ENCODE data around the gene KNDC1. TPM values are rescaled to one million over a fixed set of nuclear protein-coding genes. Genes with fewer than 3 reads are reported as not detected.

KNDC1 gene
- total RNA-seq, 4 donors from 2014 or later, result 0.19 to 0.59 (median 0.39) TPM

DNA sequence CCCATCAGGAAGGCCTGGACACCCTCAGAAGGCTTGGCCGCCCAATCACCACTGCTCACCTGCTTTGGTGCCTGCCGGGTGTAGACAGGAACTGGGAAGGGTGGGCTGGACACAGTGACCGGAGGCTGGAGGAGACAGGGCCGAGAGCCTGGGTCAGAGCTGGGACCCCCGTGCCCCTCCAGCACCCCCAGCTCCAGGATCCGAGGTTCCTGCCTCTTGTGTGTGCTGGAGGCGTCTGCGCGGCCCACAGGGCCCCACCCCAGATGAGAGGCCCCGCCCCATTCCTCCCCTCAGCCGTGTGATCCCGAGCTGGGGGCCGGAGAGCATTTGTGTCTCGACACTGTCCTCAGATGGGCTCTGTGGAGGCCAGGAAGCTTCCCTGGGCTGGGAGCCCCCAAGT, 107.3 kb downstream of the KNDC1 start:
- intact Hi-C loops (cut with DNase I; ENCODE audit: low total_unique reads), result no loop called here
- TF ChIP-seq POLR2A (IDR thresholded peaks at IDR 0.05), result no peak
- TF ChIP-seq, protein P1, sequence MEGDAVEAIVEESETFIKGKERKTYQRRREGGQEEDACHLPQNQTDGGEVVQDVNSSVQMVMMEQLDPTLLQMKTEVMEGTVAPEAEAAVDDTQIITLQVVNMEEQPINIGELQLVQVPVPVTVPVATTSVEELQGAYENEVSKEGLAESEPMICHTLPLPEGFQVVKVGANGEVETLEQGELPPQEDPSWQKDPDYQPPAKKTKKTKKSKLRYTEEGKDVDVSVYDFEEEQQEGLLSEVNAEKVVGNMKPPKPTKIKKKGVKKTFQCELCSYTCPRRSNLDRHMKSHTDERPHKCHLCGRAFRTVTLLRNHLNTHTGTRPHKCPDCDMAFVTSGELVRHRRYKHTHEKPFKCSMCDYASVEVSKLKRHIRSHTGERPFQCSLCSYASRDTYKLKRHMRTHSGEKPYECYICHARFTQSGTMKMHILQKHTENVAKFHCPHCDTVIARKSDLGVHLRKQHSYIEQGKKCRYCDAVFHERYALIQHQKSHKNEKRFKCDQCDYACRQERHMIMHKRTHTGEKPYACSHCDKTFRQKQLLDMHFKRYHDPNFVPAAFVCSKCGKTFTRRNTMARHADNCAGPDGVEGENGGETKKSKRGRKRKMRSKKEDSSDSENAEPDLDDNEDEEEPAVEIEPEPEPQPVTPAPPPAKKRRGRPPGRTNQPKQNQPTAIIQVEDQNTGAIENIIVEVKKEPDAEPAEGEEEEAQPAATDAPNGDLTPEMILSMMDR (IDR thresholded peaks at IDR 0.05), result no peak
- no peak overlapping the region for H3K4me3 ChIP-seq (ENCODE audit: low read depth, poor library complexity, severe bottlenecking)
- 73 to 74% methylated on average over 13 to 14 of the region's 14 CpGs for WGBS, 2 donors
- no peak for DNase-seq (ENCODE audit: low spot score in 2 of 2)

DNA sequence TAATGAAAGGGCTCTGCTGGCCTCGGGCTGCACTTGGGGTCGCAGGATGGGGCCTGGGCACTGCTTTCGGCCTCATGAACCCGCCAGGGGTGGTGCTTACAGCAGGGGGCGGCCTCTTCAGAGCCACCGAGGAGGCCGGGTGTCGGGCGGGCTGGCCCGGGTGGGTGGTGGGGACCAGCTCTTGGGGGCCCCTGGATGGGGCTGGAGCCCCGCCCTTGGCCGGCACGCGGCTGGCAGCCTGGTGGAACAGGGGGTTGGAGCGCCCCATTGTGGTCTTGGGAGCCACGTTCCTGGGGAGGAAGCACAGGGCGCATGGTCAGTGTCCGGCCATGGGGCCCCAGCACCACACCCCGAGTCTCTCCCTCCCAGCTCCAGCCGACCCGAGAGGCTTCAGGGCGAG, 107.8 kb downstream of the KNDC1 start:
- no peak for DNase-seq (ENCODE audit: low spot score in 2 of 2)
- intact Hi-C loops (cut with DNase I; ENCODE audit: low total_unique reads), result no loop called here

DNA sequence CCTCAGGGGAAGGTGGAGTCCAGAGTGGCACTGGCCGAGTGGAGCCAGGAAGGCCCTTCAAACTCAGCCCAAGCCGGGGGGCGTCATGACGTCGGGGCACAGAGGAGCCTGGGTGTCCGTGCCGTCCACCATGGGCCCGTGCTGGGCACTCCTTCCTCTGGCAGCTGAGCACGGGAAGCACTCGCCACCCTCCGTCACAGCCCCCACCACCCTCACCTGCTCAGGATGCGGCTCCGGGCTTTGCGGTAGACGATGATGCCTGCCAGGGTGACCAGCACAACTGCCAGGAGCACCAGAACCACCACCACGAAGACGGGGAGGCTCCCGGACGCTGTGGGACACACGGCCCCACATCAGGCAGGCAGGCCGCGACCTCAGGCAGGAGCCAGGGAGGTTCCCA, 108.5 kb downstream of the KNDC1 start:
- 84 to 93% methylated on average over 11 of the region's 22 CpGs for WGBS, 2 donors
- intact Hi-C loops (cut with DNase I; ENCODE audit: low total_unique reads), result no loop called here
- no peak overlapping the region for H3K4me3 ChIP-seq (ENCODE audit: low read depth, poor library complexity, severe bottlenecking)
- TF ChIP-seq, protein P1 (IDR thresholded peaks at IDR 0.05), result no peak
- TF ChIP-seq POLR2A (IDR thresholded peaks at IDR 0.05), result no peak
- DNase-seq (ENCODE audit: low spot score in 2 of 2), result no peak

More for the DNA sequence above, 107.8 kb downstream of the KNDC1 start:
- TF ChIP-seq POLR2A (IDR thresholded peaks at IDR 0.05), result no peak
- TF ChIP-seq, protein P1 (IDR thresholded peaks at IDR 0.05), result no peak
- H3K4me3 ChIP-seq (ENCODE audit: low read depth, poor library complexity, severe bottlenecking), result no peak overlapping the region
- 68 to 91% methylated on average over 3 to 22 of the region's 22 CpGs for WGBS, 2 donors

DNA sequence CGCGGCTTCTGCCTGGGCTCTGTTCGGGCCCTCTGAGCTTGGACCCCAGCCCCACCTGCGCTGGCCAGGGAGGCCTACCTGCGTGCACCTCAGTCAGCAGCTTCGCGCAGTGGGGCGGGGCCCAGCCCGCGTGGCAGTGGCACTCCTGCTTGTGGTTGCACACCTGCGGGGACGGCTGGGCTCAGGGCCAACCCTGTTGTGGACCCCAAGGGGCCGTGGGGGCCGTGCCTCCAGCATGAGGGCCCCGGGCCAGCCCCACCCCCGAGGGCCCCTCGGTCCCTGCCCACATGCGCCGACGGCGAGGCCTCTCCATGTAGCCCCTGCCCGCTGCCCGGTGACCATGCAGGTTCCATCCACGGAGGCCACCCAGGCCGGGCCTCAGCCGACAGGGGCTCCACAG, 109.3 kb downstream of the KNDC1 start:
- 76 to 88% methylated on average over 5 to 16 of the region's 26 CpGs for WGBS, 2 donors
- intact Hi-C loops (cut with DNase I; ENCODE audit: low total_unique reads), result no loop called here
- no peak overlapping the region for H3K4me3 ChIP-seq (ENCODE audit: low read depth, poor library complexity, severe bottlenecking)
- TF ChIP-seq, protein P1 (IDR thresholded peaks at IDR 0.05), result no peak
- no peak for TF ChIP-seq POLR2A (IDR thresholded peaks at IDR 0.05)
- no peak for DNase-seq (ENCODE audit: low spot score in 2 of 2)

DNA sequence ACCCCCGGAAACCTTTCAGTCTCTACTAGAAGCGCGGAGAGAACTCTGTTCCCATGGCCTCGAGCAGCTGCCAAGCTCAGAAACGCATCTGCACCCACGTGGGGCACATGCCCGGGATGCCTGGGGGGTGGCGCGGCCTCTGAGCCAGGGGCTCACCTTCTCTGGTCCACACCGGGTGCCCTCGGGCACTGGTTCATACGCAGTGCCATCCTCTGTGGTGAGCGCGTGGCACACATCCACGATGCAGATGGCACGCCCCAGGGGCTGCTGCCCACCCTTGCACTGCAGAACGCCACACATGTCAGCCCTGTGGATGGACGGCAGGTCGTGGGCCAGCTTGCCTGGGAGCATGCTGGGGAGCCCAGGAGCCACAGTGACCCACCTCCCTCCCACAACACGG, 110.2 kb downstream of the KNDC1 start:
- intact Hi-C loops (cut with DNase I; ENCODE audit: low total_unique reads), result no loop called here
- no peak for DNase-seq (ENCODE audit: low spot score in 2 of 2)
- WGBS, 2 donors, result 81 to 88% methylated on average over 9 to 19 of the region's 20 CpGs
- TF ChIP-seq, protein P1 (IDR thresholded peaks at IDR 0.05), result no peak
- TF ChIP-seq POLR2A (IDR thresholded peaks at IDR 0.05), result no peak
- H3K4me3 ChIP-seq (ENCODE audit: low read depth, poor library complexity, severe bottlenecking), result no peak overlapping the region

DNA sequence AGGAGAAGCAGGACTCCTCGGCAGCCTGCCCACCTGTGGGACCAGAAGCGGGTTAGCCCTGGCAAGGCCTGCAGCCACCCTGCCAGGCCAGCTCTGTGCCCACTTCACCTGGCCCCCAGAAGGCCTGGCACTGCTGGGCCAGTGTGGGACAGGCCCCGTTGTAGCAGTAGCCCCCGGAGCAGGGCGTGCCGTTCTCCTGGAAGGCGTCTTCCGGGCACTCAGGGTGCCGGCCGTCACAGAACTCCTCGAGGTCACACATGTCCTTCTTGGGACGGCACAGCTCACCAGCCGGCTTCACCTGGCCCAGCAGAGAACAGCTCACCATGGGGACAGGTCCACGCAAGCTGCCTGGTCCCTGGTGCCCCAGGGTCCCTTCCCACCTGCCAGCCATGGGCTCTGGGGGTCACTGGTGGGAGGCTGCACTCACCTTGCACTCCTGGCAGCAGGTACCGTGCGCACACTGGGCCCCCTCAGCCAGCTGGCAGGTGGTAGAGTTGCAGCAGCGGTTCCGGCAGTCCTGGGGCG, 110.8 kb downstream of the KNDC1 start:
- intact Hi-C loops (cut with DNase I; ENCODE audit: low total_unique reads), result no loop called here
- DNase-seq (ENCODE audit: low spot score in 2 of 2), result no peak
- no peak overlapping the region for H3K4me3 ChIP-seq (ENCODE audit: low read depth, poor library complexity, severe bottlenecking)
- 82 to 84% methylated on average over 8 to 19 of the region's 19 CpGs for WGBS, 2 donors
- TF ChIP-seq, protein P1 (IDR thresholded peaks at IDR 0.05), result no peak
- no peak for TF ChIP-seq POLR2A (IDR thresholded peaks at IDR 0.05)
